Ishikawa (cell line): Measurements from ENCODE around the gene OLFML2B.

Experiments used
- CEBPB ChIP-seq: IDR thresholded peaks from 2 replicates; pipeline ENCODE4 v1.6.1; 2012
- CREB1 ChIP-seq: IDR thresholded peaks from 2 replicates; pipeline ENCODE4 v1.6.1; 2012; ENCODE audit warnings: low read depth
- EGR1 ChIP-seq: IDR thresholded peaks from 2 replicates; pipeline ENCODE4 v1.6.1; 2012
- EP300 ChIP-seq: IDR thresholded peaks from 2 replicates; pipeline ENCODE4 v1.6.1; 2012; ENCODE audit warnings: borderline replicate concordance
- FOXM1 ChIP-seq: IDR thresholded peaks from 2 replicates; pipeline ENCODE4 v1.6.1; 2012; ENCODE audit warnings: low read depth, borderline replicate concordance
- NFIC ChIP-seq: IDR thresholded peaks from 2 replicates; pipeline ENCODE4 v1.6.1; 2012
- RAD21 ChIP-seq: IDR thresholded peaks from 2 replicates; pipeline ENCODE4 v1.6.1; 2012; ENCODE audit warnings: low read depth
- TAF1 ChIP-seq: IDR thresholded peaks from 2 replicates; pipeline ENCODE4 v1.6.1; 2012; ENCODE audit warnings: low read depth, mild to moderate bottlenecking
- TCF12 ChIP-seq: IDR thresholded peaks from 2 replicates; pipeline ENCODE4 v1.6.1; 2012; ENCODE audit warnings: low read depth
- TEAD4 ChIP-seq: IDR thresholded peaks from 2 replicates; pipeline ENCODE4 v1.6.1; 2012
- YY1 ChIP-seq: IDR thresholded peaks from 2 replicates; pipeline ENCODE4 v1.6.1; 2012; ENCODE audit warnings: low read depth
- ZBTB7A ChIP-seq: IDR thresholded peaks from 2 replicates; pipeline ENCODE4 v1.6.1; 2012; ENCODE audit warnings: low read depth
- TF ChIP-seq, protein P1 (sequence below): IDR thresholded peaks from 2 replicates; pipeline ENCODE4 v1.6.1; 2012
- TF ChIP-seq, protein P2 (sequence below): IDR thresholded peaks from 2 replicates; pipeline ENCODE4 v1.6.1; 2012
- TF ChIP-seq, protein P3 (sequence below): IDR thresholded peaks from 2 replicates; pipeline ENCODE4 v1.6.1; 2012; ENCODE audit warnings: low read depth, mild to moderate bottlenecking

Gene OLFML2B

DNA sequence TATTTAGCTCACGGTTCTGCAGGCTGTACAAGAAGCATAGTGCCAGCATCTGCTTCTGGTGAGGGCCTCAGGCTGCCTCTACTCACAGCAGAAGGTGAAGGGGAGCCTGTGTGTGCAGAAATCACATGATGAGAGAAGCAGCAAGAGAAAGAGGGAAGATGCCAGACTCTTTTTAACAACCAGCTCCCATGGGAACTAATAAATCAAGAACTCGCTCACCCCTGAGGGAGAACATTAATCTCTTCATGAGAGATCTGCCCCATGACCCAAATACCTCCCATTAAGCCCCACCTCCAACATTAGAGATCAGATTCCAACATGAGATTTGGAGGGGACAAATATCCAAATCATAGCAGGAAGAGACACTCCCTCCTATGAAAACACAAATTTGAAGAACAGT is 74.1 kb downstream of the OLFML2B start:
- no peak for TF ChIP-seq EGR1
- no peak for TF ChIP-seq FOXM1

DNA sequence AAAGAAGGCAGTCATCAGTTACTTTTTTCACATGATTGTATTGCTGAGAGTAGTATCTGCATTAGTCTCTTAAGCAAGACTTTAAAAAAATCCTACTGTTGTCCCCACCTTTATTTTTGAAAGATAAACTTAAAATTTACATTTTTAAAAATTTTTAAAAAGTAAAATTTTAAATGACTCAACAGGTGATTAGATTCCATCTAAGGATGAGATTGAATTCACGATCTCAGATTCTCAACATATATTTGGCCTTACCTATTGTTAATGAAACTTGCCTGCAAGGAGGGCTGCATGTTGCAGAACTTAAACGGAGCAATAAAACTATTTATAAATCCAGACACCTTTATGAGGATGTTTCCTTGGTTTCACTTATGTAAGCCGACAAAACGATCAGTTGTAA is 75.2 kb downstream of the OLFML2B start:
- no peak for TF ChIP-seq RAD21
- TF ChIP-seq CREB1, result no peak
- no peak for TF ChIP-seq ZBTB7A
- TF ChIP-seq CEBPB, result no peak
- no peak for TF ChIP-seq TAF1

DNA sequence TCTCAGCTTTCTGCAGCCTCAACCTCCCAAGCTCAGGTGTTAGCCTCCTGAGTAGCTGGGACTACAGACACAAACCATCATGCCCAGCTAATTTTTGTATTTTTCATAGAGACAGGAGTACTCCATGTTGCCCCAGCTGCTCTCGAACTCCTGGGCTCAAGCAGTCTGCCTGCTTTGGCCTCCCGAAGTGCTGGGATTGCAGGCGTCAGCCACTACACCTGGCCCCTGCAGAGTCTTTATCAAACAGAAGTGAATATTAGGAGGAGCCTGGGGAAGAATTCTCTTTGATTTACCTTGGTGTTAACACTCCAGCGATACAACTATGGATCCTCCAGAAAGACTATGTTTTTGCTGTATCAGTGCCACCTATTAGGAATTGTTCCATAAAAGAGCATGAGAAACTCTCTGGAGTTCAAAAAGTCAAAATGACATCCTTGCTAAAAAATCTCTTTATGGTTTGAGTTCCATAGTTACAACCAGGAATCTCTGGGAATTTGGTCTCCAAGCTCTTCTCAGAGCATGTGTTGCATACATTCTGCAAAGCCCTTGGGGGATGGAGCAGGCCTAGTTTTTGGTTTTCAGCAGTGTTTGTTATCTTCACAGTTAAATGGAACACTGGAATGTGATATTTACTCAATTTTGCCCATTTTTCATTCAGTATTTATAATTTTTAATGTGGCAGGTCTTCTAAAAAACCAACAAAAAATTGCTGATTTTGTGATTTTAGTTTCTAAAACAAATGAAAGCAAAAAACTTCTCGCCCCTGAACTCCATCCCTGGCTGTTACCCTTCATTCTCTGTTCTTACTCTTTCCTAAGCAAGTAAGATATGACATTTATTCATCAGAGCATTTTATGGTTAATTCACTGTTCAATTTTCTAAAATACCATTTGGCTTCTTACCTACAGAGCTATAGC is 77.3 kb downstream of the OLFML2B start:
- TF ChIP-seq EGR1 (no peak), FOXM1 (no peak), CREB1 (no peak)

DNA sequence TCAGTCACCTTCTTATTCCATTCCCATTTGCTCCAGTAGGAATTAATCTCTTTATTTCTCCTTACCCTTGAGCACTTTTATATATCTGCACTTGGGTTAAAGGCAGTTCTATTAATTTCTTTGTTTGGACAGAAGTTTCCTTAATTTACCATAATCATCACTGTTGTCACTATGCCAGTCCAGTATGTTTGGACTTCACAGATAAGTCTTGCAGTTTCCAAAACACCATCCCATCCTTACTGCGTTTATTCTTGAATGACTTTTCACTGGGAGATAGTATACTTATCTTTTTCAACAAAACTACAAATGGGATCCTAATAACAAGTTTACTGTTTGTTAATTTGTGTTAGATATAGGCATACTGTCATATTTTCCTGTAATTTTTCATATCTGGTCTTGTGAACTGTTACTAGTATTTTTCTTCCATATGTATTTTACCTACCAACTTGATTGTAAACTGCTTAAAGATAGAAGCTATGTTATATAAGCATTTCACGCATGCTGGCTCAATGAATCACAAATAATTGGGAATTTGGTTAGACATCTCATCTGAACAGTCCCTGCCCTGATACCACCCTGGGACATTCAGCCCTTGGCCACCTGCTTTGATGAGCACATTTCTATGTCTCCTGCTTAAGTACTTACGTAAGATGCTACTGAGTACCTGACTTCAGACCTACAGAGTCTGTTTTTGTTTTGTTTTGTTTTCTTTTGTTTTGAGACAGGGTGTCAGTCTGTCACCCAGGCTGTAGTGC is 78.2 kb downstream of the OLFML2B start:
- no peak for TF ChIP-seq TEAD4
- TF ChIP-seq, protein P1, sequence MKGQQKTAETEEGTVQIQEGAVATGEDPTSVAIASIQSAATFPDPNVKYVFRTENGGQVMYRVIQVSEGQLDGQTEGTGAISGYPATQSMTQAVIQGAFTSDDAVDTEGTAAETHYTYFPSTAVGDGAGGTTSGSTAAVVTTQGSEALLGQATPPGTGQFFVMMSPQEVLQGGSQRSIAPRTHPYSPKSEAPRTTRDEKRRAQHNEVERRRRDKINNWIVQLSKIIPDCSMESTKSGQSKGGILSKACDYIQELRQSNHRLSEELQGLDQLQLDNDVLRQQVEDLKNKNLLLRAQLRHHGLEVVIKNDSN, result no peak
- TF ChIP-seq EGR1, result no peak
- no peak for TF ChIP-seq TCF12
- TF ChIP-seq EP300, result no peak
- TF ChIP-seq, protein P2, sequence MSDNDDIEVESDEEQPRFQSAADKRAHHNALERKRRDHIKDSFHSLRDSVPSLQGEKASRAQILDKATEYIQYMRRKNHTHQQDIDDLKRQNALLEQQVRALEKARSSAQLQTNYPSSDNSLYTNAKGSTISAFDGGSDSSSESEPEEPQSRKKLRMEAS, result no peak
- TF ChIP-seq, protein P3, sequence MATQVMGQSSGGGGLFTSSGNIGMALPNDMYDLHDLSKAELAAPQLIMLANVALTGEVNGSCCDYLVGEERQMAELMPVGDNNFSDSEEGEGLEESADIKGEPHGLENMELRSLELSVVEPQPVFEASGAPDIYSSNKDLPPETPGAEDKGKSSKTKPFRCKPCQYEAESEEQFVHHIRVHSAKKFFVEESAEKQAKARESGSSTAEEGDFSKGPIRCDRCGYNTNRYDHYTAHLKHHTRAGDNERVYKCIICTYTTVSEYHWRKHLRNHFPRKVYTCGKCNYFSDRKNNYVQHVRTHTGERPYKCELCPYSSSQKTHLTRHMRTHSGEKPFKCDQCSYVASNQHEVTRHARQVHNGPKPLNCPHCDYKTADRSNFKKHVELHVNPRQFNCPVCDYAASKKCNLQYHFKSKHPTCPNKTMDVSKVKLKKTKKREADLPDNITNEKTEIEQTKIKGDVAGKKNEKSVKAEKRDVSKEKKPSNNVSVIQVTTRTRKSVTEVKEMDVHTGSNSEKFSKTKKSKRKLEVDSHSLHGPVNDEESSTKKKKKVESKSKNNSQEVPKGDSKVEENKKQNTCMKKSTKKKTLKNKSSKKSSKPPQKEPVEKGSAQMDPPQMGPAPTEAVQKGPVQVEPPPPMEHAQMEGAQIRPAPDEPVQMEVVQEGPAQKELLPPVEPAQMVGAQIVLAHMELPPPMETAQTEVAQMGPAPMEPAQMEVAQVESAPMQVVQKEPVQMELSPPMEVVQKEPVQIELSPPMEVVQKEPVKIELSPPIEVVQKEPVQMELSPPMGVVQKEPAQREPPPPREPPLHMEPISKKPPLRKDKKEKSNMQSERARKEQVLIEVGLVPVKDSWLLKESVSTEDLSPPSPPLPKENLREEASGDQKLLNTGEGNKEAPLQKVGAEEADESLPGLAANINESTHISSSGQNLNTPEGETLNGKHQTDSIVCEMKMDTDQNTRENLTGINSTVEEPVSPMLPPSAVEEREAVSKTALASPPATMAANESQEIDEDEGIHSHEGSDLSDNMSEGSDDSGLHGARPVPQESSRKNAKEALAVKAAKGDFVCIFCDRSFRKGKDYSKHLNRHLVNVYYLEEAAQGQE, result no peak
- no peak for TF ChIP-seq YY1
- TF ChIP-seq ZBTB7A, result no peak
- TF ChIP-seq RAD21, result no peak
- no peak for TF ChIP-seq CEBPB
- TF ChIP-seq CREB1, result no peak
- no peak for TF ChIP-seq NFIC
- TF ChIP-seq TAF1, result no peak
- TF ChIP-seq FOXM1, result no peak

DNA sequence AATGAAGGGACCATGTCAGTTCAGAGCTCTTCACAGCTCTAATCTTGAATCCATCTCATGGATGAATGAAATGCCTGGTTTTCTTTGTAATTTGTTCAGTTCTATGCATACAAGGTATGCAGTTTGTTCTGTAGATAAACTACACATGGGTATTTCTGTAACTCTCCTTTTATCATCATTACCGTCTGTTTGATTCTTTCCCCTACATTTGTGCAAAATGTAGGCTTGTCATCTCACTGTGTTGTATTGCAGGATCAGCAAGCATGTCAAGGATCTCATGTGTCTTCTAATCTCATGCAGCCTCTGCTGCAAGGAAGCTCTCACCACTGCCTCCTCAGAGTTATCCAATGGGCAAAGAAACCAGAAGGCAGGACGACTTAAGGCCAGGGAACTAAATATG is 79.3 kb downstream of the OLFML2B start:
- TF ChIP-seq YY1, result no peak
- TF ChIP-seq EP300, result no peak
- no peak for TF ChIP-seq TCF12
- TF ChIP-seq EGR1, result no peak
- no peak for TF ChIP-seq NFIC
- TF ChIP-seq, protein P3, result no peak
- TF ChIP-seq TAF1, result no peak
- TF ChIP-seq, protein P2, result no peak
- TF ChIP-seq, protein P1, result no peak
- no peak for TF ChIP-seq FOXM1
- no peak for TF ChIP-seq ZBTB7A

DNA sequence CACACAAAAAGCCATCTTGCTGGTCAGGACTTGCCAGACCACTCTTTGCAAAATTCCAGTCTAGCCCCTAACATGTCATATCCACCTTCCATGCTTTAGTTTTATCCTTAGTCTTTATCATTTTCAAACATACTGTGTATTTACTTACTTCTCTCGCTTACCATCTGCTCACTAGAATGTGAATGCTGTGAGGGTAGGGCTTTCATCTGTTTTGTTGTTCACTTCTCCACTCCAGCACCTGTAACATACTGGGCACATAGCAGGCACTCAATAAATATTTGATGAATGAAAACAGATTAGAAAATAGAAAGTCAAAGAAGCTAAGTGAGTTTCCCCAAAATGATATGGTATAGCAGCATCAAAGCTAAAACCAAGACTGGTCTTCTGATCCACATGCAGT is 79.9 kb downstream of the OLFML2B start:
- TF ChIP-seq, protein P3, result no peak
- TF ChIP-seq CEBPB, result no peak
- TF ChIP-seq EP300, result no peak
- TF ChIP-seq FOXM1, result no peak
- TF ChIP-seq TEAD4, result no peak
- no peak for TF ChIP-seq EGR1
- no peak for TF ChIP-seq TAF1
- no peak for TF ChIP-seq NFIC
- TF ChIP-seq RAD21, result no peak
- TF ChIP-seq, protein P2, result no peak
- TF ChIP-seq CREB1, result no peak
